Right lobe of liver (tissue), 4 donors: ENCODE measurements around the gene SCAPER.

Experiments used
- CTCF ChIP-seq, 4 donors: fragments of 200-600 bp in 3 of 4; fragments of 450-650 bp in 1 of 4; IDR thresholded peaks; one replicate each; pipeline versions ENCODE4 v1.5.1 to v1.8.0; 2016 to 2022; ENCODE audit warnings: antibody characterized with exemption in 4 of 4, mild to moderate bottlenecking in 2 of 4
- POLR2A ChIP-seq: fragments of 450-650 bp; IDR thresholded peaks from one replicate; pipeline ENCODE4 v1.6.1; 2017; ENCODE audit warnings: antibody characterized with exemption, mild to moderate bottlenecking
- donor health status: DM: no; HTN: no; CAD: no.
- donor health status: DM: no; HTN: no; CAD: no.
- donor health status: DM: no; HTN: yes; CAD: no.

- TF ChIP-seq POLR2A (no peak), CTCF (IDR thresholded peaks at IDR 0.05) (no peak)
These were observed 572.3 kb downstream of the SCAPER start for GRCh38 chr15:76332796-76333195.
